Sigmoid colon (tissue), 7 donors: ENCODE data around the gene CEMIP. TPM values are rescaled to one million over a fixed set of nuclear protein-coding genes. Genes with fewer than 3 reads are reported as not detected.
A peak's percentile ranks its signal among the peaks of the same experiment; 100 is the strongest.

Source experiments
- DNase-seq: peaks from one replicate; pipeline ENCODE4 v3.0.0-alpha.2; 2019
- H3K27ac ChIP-seq, 4 donors: fragments of 200-600 bp; sonication (generic); one replicate each; pipeline ENCODE4 v1.5.1; 2016 to 2019; ENCODE audit warnings: mild to moderate bottlenecking in 1 of 4
- H3K27me3 ChIP-seq, 3 donors: fragments of 200-600 bp; sonication (generic); one replicate each; pipeline ENCODE4 v1.5.1; 2019; ENCODE audit warnings: mild to moderate bottlenecking in 1 of 3
- H3K36me3 ChIP-seq, 4 donors: fragments of 200-600 bp; sonication (generic); one replicate each; pipeline ENCODE4 v1.5.1; 2016 to 2019
- H3K4me1 ChIP-seq, 4 donors: fragments of 200-600 bp; sonication (generic); one replicate each; pipeline ENCODE4 v1.5.1; 2017 to 2019
- H3K4me3 ChIP-seq, 4 donors: fragments of 200-600 bp; sonication (generic); one replicate each; pipeline ENCODE4 v1.5.1; 2017 to 2019; ENCODE audit warnings: mild to moderate bottlenecking in 2 of 4, moderate library complexity in 1 of 4
- H3K9me3 ChIP-seq, 4 donors: fragments of 200-600 bp in 3 of 4; sonication (generic) in 3 of 4; one replicate each; pipeline versions ENCODE4 v1.5.1 to v1.6.1; 2013 to 2019
- EP300 ChIP-seq, 4 donors: sonication (generic); formaldehyde crosslinking; IDR thresholded peaks; one replicate each; pipeline ENCODE4 v1.6.1; 2017; ENCODE audit warnings: antibody characterized with exemption in 4 of 4
- POLR2A ChIP-seq, 2 donors: fragments of 450-650 bp; IDR thresholded peaks; one replicate each; pipeline ENCODE4 v1.6.1; 2016; ENCODE audit warnings: antibody characterized with exemption in 2 of 2, mild to moderate bottlenecking in 2 of 2, moderate library complexity in 2 of 2
- POLR2AphosphoS5 ChIP-seq, 4 donors: sonication (generic); formaldehyde crosslinking; IDR thresholded peaks; one replicate each; pipeline ENCODE4 v1.6.1; 2017; ENCODE audit warnings: antibody characterized with exemption in 4 of 4
- WGBS, 2 donors: extraction: QIAGEN DNeasy Blood & Tissue Kit; methylation state at CpG; one replicate each; pipeline ENCODE4 v1.1.7; 2013; 5-methylcytosine and 5-hydroxymethylcytosine counted together
- intact Hi-C: fragments of 100-400 bp; cut with DNase I; formaldehyde crosslinking; loops from one replicate; pipeline ENCODE4 v1.15.1; 2023
- polyA plus RNA-seq, 3 donors: library from polyadenylated mRNA; stranded (reverse); fragments of 200-250 nt; gene quantifications; one replicate each; pipeline ENCODE4 v1.2.3, GENCODE V29; 2013
- total RNA-seq, 4 donors: library from RNA; depleted of rRNA; stranded (reverse); fragments of >200 nt; gene quantifications; one replicate each; pipeline ENCODE4 v1.1.0, GENCODE V29; 2016
- TF ChIP-seq, protein P1 (sequence below), 4 experiments: fragments of 450-650 bp in 3 of 4; fragments of 200-600 bp in 1 of 4; IDR thresholded peaks; one replicate each; pipeline ENCODE4 v1.5.1; 2016 to 2019; ENCODE audit warnings: antibody characterized with exemption in 4 of 4, mild to moderate bottlenecking in 3 of 4, moderate library complexity in 2 of 4
- donor health status: healthy with polysubstance abuse.
- donor health status: Bipolar disorder and iron deficiency.
- donor health status: healthy.

Gene CEMIP
- total and polyA plus RNA-seq, 7 donors: under 0.01 to 2.1 (median under 0.01) TPM; not detected in 2

DNA sequence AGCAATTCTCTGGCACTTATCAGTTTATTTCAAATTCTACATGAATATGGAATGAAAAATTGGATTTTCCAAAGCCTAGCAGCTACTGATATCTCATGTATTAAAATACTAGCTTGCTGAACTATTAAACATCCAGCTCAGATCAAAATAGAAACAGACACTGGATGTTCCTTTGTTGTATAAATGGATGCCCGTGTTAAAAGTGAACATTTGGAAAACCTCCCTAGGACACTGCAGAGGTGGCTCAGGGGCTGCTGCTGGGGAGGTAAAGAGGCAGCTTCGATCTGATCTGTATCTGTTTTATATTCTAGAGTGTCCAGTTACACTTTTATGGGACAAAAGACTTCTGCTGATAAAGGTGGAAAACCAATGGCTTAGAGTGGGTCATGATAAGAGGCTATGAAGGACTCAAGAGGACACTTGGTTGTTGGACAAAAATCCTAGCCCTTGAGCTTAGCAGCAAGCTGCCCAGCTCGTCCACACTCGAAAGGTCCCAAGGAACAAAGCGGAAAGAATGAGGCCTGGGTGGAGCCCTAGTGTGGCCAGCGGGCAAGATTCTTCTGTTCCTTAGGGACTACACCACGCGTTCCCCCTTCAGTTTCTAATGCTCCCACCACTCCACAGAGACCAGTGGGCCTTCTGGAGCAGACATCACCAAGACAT lies 200.5 kb downstream of the CEMIP start:
- Histone ChIP-seq H3K4me3 (no peak overlapping the region), H3K9me3 (no peaks in the 10 kb centered on the region), H3K27me3 (no peaks in the 10 kb centered on the region), H3K27ac (peak overlapping the region in 1 of 4 donors; percentile 36), H3K4me1 (peaks cover 0 to 20% (median 5%) of the 10 kb centered on the region in 4 donors), H3K36me3 (peaks cover 0 to 39% (median 6%) of the 10 kb centered on the region in 4 donors)
- 86 to 91% methylated on average over 8 of the region's 8 CpGs for WGBS, 2 donors
- intact Hi-C loops: loop anchor here (5.0 to 10.0 kb wide), 2 partner anchors 128 to 285 kb away; partner anchors contain the start of gene ABHD17C
- no peak for TF ChIP-seq POLR2A (IDR thresholded peaks at IDR 0.05)
- TF ChIP-seq, protein P1, sequence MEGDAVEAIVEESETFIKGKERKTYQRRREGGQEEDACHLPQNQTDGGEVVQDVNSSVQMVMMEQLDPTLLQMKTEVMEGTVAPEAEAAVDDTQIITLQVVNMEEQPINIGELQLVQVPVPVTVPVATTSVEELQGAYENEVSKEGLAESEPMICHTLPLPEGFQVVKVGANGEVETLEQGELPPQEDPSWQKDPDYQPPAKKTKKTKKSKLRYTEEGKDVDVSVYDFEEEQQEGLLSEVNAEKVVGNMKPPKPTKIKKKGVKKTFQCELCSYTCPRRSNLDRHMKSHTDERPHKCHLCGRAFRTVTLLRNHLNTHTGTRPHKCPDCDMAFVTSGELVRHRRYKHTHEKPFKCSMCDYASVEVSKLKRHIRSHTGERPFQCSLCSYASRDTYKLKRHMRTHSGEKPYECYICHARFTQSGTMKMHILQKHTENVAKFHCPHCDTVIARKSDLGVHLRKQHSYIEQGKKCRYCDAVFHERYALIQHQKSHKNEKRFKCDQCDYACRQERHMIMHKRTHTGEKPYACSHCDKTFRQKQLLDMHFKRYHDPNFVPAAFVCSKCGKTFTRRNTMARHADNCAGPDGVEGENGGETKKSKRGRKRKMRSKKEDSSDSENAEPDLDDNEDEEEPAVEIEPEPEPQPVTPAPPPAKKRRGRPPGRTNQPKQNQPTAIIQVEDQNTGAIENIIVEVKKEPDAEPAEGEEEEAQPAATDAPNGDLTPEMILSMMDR (IDR thresholded peaks at IDR 0.05): no peak
- no peak for TF ChIP-seq EP300 (IDR thresholded peaks at IDR 0.05)
- TF ChIP-seq POLR2AphosphoS5 (IDR thresholded peaks at IDR 0.05): no peak
- no peak for DNase-seq

DNA sequence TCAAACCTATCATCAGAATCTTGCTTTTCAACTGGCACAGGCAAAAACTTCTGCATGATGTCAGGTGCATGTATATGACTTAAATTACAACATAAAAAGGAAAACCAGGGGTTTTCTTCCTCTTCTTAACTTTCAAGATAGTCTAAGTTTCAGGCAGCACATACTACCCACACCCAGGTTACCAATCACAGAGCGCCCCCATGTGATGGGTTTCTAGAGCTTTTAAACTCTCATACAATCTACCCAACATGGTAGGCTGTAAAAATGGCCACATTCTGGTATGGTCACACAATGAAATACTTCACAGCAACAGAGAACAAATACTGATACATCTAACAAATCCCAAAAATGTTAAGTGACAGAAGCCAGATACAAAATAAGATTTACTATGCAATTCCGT lies 203.0 kb downstream of the CEMIP start:
- Histone ChIP-seq H3K4me1 (peaks cover 0 to 31% (median 13%) of the 10 kb centered on the region in 4 donors), H3K36me3 (peaks cover 0 to 39% (median 6%) of the 10 kb centered on the region in 4 donors), H3K27me3 (no peaks in the 10 kb centered on the region), H3K27ac (no peak overlapping the region), H3K4me3 (no peak overlapping the region), H3K9me3 (no peaks in the 10 kb centered on the region)
- intact Hi-C loops: no loop called here
- no peak for DNase-seq
- WGBS, 2 donors: 92 to 93% methylated on average over 2 of the region's 2 CpGs
- TF ChIP-seq, protein P1 (IDR thresholded peaks at IDR 0.05): no peak
- TF ChIP-seq POLR2AphosphoS5 (IDR thresholded peaks at IDR 0.05) (no peak), EP300 (IDR thresholded peaks at IDR 0.05) (no peak), POLR2A (IDR thresholded peaks at IDR 0.05) (no peak)

DNA sequence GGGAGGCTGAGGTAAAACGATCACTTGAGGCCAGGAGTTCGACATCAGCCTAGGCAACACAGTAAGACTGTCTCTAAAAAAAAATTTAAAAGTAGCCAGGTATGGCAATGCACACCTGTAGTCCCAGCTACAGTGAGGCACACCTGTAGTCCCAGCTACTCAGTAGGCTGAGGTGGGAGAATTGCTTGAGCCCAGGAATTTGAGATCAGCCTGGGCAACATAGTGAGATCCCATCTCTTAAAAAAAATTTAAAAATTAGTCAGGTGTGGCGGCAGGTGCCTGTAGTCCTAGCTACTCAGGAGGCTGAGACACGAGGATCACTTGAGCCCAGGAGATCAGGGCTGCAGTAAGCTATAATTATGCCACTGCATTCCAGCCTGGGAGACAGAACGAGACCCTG lies 203.7 kb downstream of the CEMIP start:
- H3K9me3 ChIP-seq: no peaks in the 10 kb centered on the region
- no peak for DNase-seq
- 84 to 92% methylated on average over 5 of the region's 5 CpGs for WGBS, 2 donors
- TF ChIP-seq POLR2AphosphoS5 (IDR thresholded peaks at IDR 0.05) (no peak), EP300 (IDR thresholded peaks at IDR 0.05) (no peak), POLR2A (IDR thresholded peaks at IDR 0.05) (no peak)
- TF ChIP-seq, protein P1 (IDR thresholded peaks at IDR 0.05): no peak
- no peak overlapping the region for H3K4me3 ChIP-seq
- H3K36me3 ChIP-seq: peaks cover 0 to 39% (median 6%) of the 10 kb centered on the region in 4 donors
- no peak overlapping the region for H3K27ac ChIP-seq
- H3K4me1 ChIP-seq: peaks cover 0 to 30% (median 18%) of the 10 kb centered on the region in 4 donors
- intact Hi-C loops: no loop called here
- H3K27me3 ChIP-seq: no peaks in the 10 kb centered on the region

DNA sequence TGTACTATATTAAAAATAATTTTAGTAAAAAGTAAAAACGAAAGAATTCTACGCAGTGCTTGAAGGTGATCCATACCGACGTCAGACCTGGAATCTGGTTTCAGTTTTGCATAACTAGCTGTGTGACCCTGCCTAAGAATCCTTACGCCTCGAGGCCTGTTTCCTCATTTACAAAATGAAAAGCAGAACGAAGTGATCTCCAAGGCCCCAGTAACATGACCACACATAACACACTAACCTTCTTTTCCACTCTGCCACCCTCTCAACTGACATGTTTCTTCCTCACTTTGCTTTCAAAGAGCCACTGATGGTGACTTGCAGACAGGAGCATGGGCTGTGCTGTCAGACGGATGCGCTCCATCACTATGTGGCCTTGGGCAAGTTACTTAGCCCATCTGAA lies 205.7 kb downstream of the CEMIP start:
- H3K4me3 ChIP-seq: no peak overlapping the region
- H3K9me3 ChIP-seq: no peaks in the 10 kb centered on the region
- no peak for DNase-seq
- whole genome bisulfite sequencing, 2 donors: 52 to 84% methylated on average over 9 of the region's 9 CpGs
- H3K4me1 ChIP-seq: peaks cover 0 to 32% (median 25%) of the 10 kb centered on the region in 4 donors
- peak in 1 of 4 donors; percentile 15 for TF ChIP-seq POLR2AphosphoS5 (IDR thresholded peaks at IDR 0.05)
- TF ChIP-seq EP300 (IDR thresholded peaks at IDR 0.05): no peak
- TF ChIP-seq POLR2A (IDR thresholded peaks at IDR 0.05): no peak
- TF ChIP-seq, protein P1 (IDR thresholded peaks at IDR 0.05): no peak
- H3K27ac ChIP-seq: peak overlapping the region in 3 of 4 donors; percentile 7 to 38 (median 24)
- peaks cover 0 to 22% (median 2%) of the 10 kb centered on the region in 4 donors for H3K36me3 ChIP-seq
- intact Hi-C loops: no loop called here
- H3K27me3 ChIP-seq: no peaks in the 10 kb centered on the region
